ENCODE results near the gene ZCCHC14.

DNA sequence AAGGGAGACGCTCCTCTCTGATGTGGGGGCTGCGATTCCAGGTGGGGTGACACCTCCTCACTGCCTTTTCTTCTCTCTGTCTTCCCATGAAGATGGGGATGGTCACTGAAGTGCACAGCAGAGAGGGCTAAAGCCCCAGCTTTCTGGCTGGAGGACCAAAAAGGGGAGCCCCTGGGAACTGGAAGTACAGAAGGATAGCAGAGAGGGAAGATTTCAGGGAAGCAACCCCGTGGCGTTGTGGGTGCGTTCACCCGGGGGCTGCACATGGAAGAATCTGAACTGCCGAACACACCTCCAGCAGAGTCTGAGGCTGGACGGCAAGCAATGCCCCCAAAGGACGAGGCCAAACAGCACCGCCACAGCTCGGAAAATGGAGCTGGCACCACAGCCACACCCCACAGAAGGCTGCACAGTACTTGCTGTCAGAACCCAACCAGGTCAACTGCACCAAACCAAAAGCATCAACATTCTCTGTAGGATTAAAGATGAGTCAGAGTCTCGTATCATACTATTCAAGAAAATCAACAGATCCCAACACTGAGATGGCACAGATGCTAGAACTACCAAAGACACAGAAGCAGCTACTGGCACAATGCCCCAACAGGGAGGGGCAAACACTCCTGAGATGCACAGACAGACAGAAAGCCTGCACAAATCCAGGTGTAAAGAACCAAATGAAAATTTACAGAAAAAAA, 50.8 kb downstream of the ZCCHC14 start:
- TF ChIP-seq, protein P1, sequence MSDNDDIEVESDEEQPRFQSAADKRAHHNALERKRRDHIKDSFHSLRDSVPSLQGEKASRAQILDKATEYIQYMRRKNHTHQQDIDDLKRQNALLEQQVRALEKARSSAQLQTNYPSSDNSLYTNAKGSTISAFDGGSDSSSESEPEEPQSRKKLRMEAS (IDR thresholded peaks at IDR 0.05), result no peak
- TF ChIP-seq BRCA1 (IDR thresholded peaks at IDR 0.05; ENCODE audit: low read depth, low read length) (no peak), CREB1 (IDR thresholded peaks at IDR 0.05) (no peak), EP300 (IDR thresholded peaks at IDR 0.05; ENCODE audit: borderline replicate concordance in 1 of 2, low read depth in 2 of 2, low read length in 2 of 2) (no peak), EGR1 (IDR thresholded peaks at IDR 0.05; ENCODE audit: borderline replicate concordance, low read depth, low read length) (no peak), CTCF (IDR thresholded peaks at IDR 0.05; ENCODE audit: control extremely low read depth in 1 of 3, insufficient read depth in 1 of 3, low read depth in 1 of 3, low read length in 3 of 3) (no peak), TAF1 (IDR thresholded peaks at IDR 0.05; ENCODE audit: low read depth, low read length) (no peak), HDAC6 (IDR thresholded peaks at IDR 0.05; ENCODE audit: low read depth, low read length) (no peak), CEBPB (IDR thresholded peaks at IDR 0.05; ENCODE audit: low read depth, low read length) (no peak), EZH2 (IDR thresholded peaks at IDR 0.05; ENCODE audit: low read depth, low read length, severe bottlenecking) (no peak), POLR2A (IDR thresholded peaks at IDR 0.05; ENCODE audit: control extremely low read depth in 1 of 2, low read depth in 2 of 2, low read length in 2 of 2) (no peak)
- TF ChIP-seq, protein P2, sequence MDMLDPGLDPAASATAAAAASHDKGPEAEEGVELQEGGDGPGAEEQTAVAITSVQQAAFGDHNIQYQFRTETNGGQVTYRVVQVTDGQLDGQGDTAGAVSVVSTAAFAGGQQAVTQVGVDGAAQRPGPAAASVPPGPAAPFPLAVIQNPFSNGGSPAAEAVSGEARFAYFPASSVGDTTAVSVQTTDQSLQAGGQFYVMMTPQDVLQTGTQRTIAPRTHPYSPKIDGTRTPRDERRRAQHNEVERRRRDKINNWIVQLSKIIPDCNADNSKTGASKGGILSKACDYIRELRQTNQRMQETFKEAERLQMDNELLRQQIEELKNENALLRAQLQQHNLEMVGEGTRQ (IDR thresholded peaks at IDR 0.05; ENCODE audit: low read length), result no peak
